ENCODE measurements around the gene FBXW11. TPM values are rescaled to one million over a fixed set of nuclear protein-coding genes. Genes with fewer than 3 reads are reported as not detected.

Gene FBXW11
- total and polyA plus RNA-seq, 10 of the 15 experiments (the other 5 are each of a cell fraction or from before 2014, with no cell fraction given): 4.3 to 61.5 (median 40.0) TPM

- TF ChIP-seq SMAD1 (IDR thresholded peaks at IDR 0.05; ENCODE audit: low read depth, partially characterized antibody) (no peak), CEBPZ (IDR thresholded peaks at IDR 0.05; ENCODE audit: low read depth, low read length) (no peak)
These were observed 49.6 kb upstream of the FBXW11 start (continued) for GRCh38 chr5:172055996-172056395.

GRCh38 chr5:172055421-172055820 is 49.0 kb upstream of the FBXW11 start:
- DNase-seq (ENCODE audit: low read depth, low spot score) (no peak), FAIRE-seq (no peak), ATAC-seq (no peak)
- no peaks in the 10 kb centered on the region for H4K20me1 ChIP-seq (ENCODE audit: control insufficient read depth, insufficient read depth)
- ChIA-PET POLR2A (no interaction called here), CTCF (no interaction called here), SMC1A (ENCODE audit: uncharacterized antibody, unreplicated experiment) (no interaction called here), RAD21 (ENCODE audit: unreplicated experiment) (no interaction called here)
- in situ Hi-C loops (cut with MboI): no loop called here
- no peak overlapping the region for H3K27ac ChIP-seq (ENCODE audit: control insufficient read depth, insufficient read depth)
- H3K9me3 ChIP-seq (replicated peaks; ENCODE audit: control insufficient read depth, insufficient read depth, low read length): no peaks in the 10 kb centered on the region
- no peak overlapping the region for H2AFZ ChIP-seq (ENCODE audit: control insufficient read depth, low read depth, low read length)
- TF ChIP-seq RAD21 (IDR thresholded peaks at IDR 0.05; ENCODE audit: insufficient read depth, low read depth, low read length) (no peak), POLR2AphosphoS2 (IDR thresholded peaks at IDR 0.05; ENCODE audit: low read depth, low read length) (no peak), TCF3 (IDR thresholded peaks at IDR 0.05; ENCODE audit: borderline replicate concordance, insufficient read depth, low read depth, low read length) (no peak), PAX5 (IDR thresholded peaks at IDR 0.05; ENCODE audit: borderline replicate concordance, low read depth, low read length) (no peak), DPF2 (IDR thresholded peaks at IDR 0.05) (no peak), SMC3 (IDR thresholded peaks at IDR 0.05; ENCODE audit: borderline replicate concordance, low read length) (no peak), HDAC2 (IDR thresholded peaks at IDR 0.05) (no peak), NFYA (IDR thresholded peaks at IDR 0.05; ENCODE audit: borderline replicate concordance, low read depth, low read length) (no peak), RUNX3 (IDR thresholded peaks at IDR 0.05; ENCODE audit: low read length) (no peak)
- TF ChIP-seq, protein P1, sequence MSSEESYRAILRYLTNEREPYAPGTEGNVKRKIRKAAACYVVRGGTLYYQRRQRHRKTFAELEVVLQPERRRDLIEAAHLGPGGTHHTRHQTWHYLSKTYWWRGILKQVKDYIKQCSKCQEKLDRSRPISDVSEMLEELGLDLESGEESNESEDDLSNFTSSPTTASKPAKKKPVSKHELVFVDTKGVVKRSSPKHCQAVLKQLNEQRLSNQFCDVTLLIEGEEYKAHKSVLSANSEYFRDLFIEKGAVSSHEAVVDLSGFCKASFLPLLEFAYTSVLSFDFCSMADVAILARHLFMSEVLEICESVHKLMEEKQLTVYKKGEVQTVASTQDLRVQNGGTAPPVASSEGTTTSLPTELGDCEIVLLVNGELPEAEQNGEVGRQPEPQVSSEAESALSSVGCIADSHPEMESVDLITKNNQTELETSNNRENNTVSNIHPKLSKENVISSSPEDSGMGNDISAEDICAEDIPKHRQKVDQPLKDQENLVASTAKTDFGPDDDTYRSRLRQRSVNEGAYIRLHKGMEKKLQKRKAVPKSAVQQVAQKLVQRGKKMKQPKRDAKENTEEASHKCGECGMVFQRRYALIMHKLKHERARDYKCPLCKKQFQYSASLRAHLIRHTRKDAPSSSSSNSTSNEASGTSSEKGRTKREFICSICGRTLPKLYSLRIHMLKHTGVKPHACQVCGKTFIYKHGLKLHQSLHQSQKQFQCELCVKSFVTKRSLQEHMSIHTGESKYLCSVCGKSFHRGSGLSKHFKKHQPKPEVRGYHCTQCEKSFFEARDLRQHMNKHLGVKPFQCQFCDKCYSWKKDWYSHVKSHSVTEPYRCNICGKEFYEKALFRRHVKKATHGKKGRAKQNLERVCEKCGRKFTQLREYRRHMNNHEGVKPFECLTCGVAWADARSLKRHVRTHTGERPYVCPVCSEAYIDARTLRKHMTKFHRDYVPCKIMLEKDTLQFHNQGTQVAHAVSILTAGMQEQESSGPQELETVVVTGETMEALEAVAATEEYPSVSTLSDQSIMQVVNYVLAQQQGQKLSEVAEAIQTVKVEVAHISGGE (CRISPR knock-in tag; IDR thresholded peaks at IDR 0.05): no peak
- TF ChIP-seq, protein P2, sequence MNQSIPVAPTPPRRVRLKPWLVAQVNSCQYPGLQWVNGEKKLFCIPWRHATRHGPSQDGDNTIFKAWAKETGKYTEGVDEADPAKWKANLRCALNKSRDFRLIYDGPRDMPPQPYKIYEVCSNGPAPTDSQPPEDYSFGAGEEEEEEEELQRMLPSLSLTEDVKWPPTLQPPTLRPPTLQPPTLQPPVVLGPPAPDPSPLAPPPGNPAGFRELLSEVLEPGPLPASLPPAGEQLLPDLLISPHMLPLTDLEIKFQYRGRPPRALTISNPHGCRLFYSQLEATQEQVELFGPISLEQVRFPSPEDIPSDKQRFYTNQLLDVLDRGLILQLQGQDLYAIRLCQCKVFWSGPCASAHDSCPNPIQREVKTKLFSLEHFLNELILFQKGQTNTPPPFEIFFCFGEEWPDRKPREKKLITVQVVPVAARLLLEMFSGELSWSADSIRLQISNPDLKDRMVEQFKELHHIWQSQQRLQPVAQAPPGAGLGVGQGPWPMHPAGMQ (IDR thresholded peaks at IDR 0.05; ENCODE audit: borderline replicate concordance): no peak
- TF ChIP-seq, protein P3, sequence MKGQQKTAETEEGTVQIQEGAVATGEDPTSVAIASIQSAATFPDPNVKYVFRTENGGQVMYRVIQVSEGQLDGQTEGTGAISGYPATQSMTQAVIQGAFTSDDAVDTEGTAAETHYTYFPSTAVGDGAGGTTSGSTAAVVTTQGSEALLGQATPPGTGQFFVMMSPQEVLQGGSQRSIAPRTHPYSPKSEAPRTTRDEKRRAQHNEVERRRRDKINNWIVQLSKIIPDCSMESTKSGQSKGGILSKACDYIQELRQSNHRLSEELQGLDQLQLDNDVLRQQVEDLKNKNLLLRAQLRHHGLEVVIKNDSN (IDR thresholded peaks at IDR 0.05; ENCODE audit: borderline replicate concordance, extremely low read length, insufficient read depth, low read depth, low read length): no peak
- no peak overlapping the region for H3K9ac ChIP-seq (ENCODE audit: control insufficient read depth, insufficient read depth, low read length)
- 95% methylated on average over 19 of the region's 19 CpGs for WGBS (ENCODE audit: insufficient coverage, insufficient replicate concordance, low lambda C conversion rate, missing lambda C conversion rate)
- no peaks in the 10 kb centered on the region for H3K79me2 ChIP-seq (ENCODE audit: control insufficient read depth, insufficient read depth, low read length)
- H3K27me3 ChIP-seq (replicated peaks in 1 of 2; ENCODE audit: control insufficient read depth in 2 of 2, insufficient read depth in 2 of 2, low read length in 1 of 2): no peaks in the 10 kb centered on the region
- H3K4me2 ChIP-seq (ENCODE audit: control insufficient read depth, insufficient read depth): no peak overlapping the region
- intact Hi-C loops (cut with micrococcal nuclease; ENCODE audit: unreplicated experiment): no loop called here
- no peaks in the 10 kb centered on the region for H3K4me1 ChIP-seq (ENCODE audit: control insufficient read depth, insufficient read depth, low read length)
- H3K36me3 ChIP-seq (ENCODE audit: control insufficient read depth in 2 of 2, insufficient read depth in 2 of 2, low read length in 1 of 2): peaks cover 30 to 48% of the 10 kb centered on the region in 2 experiments
- no peak overlapping the region for H3K4me3 ChIP-seq
- BruUV-seq (replicated peaks): no TSS peak
